GM21390 (cell line): Measurements from ENCODE around the gene CCSER1.
"Not testable (repeated sequence)": the region's sequence is repeated elsewhere in the genome, so short reads cannot be mapped to it uniquely, and the experiment has no call there.

Source experiments
- ATAC-seq: cut with Tn5 transposase; IDR thresholded peaks from one replicate; pipeline ENCODE4 v1.9.1; 2021; ENCODE audit not compliant: unreplicated experiment

Gene CCSER1

DNA sequence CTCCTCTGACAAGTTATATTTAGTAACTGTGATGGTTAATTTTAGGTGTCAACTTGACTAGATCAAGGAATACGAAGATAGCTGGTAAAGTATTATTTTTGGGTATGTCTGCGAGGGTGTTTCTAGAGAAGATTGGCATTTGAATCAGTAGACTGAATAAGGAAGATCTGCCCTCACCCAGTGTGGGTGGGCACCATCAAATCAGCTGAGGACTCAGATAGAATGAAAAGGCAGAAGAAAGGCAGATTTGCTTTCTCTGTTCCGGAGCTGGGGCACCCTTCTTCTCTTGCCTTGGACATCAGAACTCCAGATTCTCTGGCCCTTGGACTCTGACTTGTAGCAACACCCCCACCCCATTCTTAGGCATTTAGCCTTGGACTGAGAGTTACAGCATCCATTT lies 981.6 kb downstream of the CCSER1 start:
- no peak for ATAC-seq

DNA sequence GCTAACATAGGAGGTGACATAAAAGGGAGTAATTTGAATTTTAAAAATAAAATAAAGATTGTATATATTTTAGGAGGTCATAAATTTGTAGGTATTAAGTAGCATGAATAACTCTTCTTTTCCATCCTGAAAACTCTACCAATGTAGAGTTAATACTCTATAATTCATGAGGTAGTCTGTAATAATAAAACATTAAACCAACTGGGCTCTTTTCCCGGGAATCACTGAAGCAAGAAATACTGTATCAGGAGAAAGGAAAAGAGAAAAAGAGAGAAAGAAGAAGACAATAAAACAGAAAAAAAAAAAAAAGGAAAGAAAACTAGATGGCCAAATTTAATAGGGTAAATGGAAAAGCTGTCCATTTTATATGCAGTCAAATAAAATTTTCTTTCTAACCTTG lies 984.4 kb downstream of the CCSER1 start:
- ATAC-seq, result no peak

DNA sequence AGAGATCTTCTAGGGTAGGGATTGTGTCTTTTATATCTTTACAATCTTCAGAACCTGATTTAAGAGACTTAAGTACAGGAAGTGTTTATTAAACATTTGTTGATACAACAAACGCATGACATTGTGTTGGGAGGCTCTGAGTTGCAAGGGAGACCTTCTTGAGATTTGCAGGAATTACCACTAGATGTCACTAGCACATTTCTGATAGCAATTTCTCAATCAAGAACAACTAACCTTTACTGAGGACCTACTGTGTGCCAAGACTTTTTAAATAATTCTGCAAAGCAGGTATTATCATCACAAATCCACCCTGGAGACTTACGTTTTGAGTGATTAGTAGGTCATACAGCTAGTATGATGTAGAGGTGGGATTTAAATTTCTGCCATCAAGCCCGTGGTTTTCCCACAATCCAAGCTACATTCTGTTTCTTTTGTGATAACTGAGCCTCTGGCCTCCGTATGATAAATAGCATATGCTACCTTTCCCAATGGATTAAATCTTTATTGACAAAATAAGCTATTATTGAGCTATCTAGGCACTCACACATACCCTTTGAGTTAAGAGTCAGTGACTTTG lies 986.0 kb downstream of the CCSER1 start:
- ATAC-seq, result peak; percentile 49

DNA sequence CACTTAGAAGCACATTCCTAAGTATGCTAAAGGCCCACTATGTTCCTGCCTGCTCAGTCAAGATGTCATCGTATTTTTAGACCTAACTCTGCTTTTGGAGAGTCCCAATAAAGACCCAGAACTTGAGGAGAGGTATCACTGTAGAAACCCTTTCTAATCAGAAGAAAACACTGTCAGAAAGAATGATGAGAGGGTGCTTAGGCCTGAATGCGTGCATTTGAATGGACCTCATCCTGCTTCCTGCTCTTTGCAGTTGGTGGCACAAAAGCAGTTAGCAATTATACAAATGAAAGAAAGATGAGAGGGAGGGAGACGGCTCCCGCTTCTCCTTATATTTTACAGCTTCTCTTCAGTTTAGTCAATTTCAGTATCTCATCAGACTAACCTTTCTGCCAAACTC lies 987.2 kb downstream of the CCSER1 start:
- ATAC-seq, result no peak

DNA sequence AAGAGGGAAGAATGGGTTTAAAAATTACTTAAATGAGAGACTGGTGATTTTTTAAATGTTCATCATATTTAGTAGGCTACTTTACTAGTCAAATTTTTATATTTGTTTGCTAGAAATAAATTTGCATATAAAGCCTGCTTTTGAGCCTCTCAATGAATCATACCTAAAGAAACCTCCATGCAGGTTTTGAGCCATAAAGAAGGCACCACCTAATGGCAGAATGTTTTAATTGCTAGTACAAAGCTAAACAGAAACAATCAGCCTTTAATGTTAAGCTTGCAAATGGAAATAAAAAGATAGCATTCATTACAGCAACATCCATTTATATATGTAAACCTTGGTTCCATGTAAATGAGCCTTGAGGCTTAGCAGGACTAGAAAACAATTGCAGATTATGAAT lies 989.7 kb downstream of the CCSER1 start:
- ATAC-seq, result no peak

DNA sequence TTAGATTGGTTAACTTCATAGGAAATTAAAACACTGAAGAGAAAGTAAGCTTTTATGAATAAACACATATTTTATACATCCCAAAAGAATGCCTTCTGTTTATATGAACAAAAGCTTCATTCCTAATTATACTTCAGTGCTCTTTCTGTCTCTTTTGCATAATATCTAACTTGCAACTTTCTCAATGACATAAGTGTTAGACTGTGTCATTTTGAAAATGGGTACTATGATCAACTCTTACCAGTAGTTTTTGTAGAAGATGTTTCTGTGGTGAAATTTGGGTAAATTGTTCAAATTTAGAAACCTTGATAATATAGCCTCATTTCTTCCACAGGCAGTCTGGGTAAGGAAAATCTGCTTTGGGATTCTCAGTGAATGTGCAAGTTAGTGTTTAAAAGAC lies 991.4 kb downstream of the CCSER1 start:
- ATAC-seq, result peak; percentile 75

DNA sequence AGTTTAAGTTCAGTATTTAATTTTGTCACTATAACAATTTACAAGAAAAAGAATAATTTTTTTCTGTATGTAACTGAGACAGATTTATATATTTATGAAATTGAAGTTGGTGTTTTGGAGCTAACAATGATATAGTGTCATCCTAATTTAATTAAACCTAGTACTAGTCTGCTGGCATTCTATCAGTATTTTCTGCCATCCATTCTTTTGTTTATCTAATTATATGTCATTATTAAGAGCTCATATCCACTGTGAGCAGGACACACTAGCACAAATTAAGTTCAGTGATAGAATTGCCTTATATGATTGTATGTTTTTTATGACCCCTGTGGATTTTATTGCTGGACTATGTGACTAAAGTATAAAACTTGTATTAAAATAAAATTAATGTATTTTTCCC lies 996.5 kb downstream of the CCSER1 start:
- ATAC-seq, result no peak

DNA sequence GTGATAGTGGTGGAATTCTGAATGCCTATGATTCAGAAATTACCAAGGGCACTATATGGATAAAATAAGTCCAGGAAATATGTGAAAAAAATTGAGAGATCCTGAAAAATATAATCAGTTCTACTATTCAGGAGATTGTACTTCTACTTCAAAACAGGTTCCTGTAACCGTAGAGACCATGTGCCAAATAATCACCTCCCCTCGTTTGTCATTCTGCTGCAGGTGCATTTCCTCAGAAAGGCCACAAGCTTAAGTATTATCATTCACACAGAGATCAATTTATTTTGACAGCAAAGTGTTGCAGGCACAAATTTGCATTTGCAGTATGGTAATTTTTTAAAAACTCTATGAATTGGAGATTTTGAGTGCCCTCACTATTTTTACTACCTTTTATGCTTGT lies 1000.0 kb downstream of the CCSER1 start:
- no peak for ATAC-seq

DNA sequence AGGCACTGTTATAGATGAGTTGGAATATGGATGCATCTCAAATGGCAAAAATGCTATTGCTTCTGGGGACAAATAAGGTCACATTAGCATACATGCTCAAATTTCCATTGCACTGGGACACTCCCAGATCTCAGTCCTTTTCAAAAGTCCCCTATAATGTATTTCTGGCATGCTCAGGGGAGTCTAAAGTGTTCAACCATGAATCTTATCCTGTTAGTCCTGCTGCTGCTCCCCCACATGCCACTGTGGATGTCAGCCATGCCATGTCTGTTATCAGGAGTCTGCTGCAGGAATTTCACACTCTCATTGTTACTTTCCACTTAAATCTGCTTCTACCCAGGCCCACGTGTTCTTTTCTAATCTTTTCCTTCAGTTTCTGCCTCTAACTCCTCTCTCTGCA lies 1000.6 kb downstream of the CCSER1 start:
- ATAC-seq, result no peak

DNA sequence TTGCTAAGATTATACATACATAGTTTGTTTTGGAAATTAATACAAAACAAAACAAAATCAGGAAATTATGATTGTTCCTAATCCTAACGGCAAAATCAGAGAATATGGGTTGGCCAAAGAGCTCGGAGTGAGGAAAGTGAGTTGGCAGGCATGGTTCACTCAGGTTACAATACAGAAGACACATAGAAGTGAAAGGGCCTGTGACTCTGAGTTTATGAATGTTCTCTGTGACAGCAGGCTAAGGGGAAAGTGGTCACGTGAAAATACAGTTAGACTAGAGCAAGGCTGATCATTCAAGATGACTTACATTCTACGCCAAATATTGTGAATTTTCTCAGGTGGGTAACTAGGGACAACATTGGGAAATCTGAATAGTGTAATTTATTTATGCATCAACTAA lies 1001.3 kb downstream of the CCSER1 start:
- ATAC-seq, result no peak

DNA sequence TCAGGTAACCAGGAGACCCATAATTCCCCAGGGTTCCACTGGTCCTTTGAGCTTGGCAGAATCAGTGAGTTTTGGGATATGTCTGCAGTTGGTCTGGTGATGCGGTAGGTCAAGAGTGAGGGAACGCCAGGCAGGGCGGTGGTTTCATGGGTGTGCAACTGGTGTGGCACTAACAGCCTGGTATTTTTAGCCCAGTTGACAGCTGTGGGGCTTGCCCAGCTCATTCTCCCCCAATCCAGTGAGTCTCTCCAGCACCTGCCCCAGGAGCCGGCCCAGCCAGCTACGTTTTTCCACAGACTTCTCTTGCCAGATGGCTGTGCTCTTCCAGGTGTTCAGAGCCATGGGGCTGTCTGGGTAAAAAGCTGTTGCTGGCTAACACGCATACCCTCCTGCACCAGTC lies 1019.9 kb downstream of the CCSER1 start:
- no peak for ATAC-seq

DNA sequence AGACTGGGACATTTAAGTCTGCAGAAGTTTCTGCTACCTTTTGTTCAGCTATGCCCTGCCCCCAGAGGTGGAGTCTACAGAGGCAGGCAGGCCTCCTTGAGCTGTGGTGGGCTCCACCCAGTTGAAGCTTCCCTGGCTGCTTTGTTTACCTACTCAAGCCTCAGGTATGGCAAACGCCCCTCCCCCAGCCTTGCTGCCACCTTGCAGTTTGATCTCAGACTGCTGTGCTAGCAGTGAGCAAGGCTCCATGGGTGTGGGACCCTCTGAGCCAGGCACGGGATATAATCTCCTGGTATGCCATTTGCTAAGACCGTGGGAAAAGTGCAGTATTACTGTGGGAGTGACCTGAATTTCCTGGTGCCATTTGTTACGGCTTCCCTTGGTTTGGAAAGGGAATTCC lies 1026.8 kb downstream of the CCSER1 start:
- not testable (repeated sequence) for ATAC-seq

DNA sequence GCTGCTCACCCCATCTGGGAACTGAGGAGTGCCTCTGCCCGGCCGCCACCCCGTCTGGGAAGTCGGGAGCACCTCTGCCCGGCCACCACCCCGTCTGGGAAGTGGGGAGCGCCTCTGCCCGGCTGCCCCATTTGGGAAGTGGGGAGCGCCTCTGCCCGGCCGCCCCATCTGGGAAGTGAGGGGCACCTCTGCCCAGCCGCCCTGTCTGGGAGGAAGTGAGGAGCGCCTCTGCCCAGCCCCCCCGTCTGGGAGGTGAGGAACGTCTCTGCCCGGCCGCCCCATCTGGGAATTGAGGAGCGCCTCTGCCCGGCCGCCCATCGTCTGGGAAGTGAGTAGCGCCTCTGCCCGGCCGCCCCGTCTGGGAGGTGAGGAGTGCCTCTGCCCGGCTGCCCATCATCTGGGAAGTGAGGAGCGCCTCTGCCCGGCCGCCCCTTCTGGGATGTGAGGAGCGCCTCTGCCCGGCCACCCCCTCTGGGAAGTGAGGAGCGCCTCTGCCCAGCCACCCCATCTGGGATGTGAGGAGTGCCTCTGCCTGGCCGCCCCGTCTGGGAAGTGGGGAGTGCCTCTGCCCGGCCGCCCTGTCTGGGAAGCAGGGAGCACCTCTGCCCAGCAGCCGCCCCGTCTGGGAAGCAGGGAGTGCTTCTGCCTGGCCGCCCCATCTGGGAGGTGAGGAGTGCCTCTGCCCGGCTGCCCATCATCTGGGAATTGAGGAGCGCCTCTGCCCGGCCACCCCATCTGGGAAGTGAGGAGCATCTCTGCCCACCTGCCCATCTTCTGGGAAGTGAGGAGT lies 1040.9 kb downstream of the CCSER1 start:
- not testable (repeated sequence) for ATAC-seq

DNA sequence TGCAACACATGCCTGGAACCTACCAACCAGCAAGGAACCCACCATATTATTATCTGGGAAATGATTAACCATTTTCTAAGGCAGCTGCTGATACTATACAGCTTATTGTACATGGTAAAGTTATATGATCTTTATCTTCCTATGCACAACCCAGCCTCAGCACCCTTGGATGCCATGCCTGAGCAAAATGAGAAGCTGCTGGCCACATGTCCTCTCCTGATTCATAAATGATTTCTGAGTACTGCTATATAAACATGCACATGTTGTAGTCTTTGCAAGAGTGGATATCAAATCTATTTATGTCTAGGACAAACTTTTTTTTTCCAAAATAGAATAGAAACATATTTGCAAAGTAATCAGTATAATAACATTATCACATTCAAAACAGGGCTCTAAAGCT lies 1043.6 kb downstream of the CCSER1 start:
- no peak for ATAC-seq

DNA sequence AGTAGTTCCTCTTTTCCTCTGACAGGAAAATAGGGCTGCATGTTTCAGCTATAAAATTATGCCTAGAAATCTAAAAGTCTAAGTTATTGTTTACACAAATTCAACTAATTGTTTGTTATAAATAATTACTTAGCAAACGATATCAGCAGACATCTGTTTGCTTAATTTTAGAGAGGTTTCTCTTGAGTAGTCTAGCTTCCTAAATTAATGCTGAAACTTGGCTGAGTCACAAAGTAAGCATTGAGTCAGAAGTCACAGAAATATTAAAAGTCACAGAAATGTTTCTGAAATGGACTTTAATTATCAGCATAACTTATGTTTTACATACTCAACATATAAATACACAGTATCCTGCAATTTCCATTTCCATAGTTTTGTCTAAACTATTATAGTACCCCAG lies 1044.0 kb downstream of the CCSER1 start:
- no peak for ATAC-seq

DNA sequence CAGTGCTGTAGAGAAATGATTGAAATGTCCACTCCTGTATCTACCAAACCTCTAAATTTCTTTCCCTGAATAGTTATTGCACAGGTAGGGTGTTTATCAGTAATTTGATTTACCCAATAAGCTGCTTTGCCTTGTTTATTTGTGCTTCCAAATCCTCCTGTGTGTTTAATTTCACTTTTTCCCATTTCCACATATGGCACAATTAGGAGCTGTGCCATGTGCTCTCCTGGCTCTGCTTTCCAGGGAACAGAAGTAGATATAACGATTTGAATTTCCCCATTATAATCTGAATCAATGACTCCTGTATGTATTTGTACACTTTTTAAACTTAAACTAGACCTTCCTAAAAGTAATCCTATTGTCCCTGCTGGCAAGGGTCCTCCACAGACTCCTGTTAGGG lies 1057.9 kb downstream of the CCSER1 start:
- not testable (repeated sequence) for ATAC-seq

DNA sequence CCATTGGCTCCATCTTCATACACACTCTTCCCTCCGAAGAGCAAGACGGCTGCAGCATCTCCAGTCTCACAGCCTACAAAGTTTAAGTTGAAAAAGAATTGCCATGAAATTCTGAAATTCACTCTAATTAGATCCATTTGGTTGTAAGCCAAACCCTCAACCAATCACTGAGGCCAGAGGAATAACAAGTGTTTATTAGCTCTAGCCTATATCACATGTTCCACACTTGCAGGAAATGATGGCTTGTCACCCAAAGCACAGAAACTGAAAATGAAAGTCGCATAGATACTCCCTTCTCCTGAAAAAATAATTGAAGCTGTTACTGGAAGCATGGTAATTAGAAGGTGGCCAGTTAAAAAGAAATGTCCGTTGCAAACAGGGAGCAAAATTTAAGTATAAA lies 1071.8 kb downstream of the CCSER1 start:
- ATAC-seq, result no peak

DNA sequence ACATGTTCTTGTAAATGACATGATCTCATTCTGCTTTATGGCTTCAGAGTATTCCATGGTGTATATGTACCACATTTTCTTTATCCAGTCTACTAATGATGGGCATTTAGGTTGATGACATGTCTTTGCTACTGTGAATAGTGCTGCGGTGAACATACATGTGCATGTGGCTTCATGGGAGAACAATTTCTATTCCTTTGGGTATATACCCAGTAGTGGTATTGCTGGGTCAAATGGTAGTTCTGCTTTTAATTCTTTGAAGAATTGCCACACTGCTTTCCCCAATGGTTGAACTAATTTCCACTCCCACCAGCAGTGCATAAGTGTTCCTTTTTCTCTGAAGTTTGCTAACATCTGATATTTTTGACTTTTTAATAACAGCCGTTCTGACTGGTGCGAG lies 1080.3 kb downstream of the CCSER1 start:
- no peak for ATAC-seq

DNA sequence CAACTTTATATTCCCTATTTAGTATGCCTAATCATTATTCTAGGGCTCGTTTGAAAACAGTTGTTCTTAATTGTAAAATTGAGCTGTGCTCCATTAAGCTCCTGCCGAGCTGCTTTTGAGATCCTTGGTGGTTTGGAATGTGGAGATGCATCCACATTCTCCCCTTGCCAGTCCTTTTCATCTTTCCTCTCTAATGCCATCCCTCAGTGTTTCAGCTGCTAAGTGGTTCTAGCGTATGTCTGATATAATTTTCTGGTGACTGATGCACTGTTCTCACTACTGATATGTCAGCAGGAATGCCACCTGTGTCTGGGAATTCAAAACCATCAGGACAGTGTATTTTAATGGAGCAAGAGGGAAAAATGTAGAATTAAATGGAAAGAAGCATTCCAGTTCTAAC lies 1085.0 kb downstream of the CCSER1 start:
- ATAC-seq, result no peak

DNA sequence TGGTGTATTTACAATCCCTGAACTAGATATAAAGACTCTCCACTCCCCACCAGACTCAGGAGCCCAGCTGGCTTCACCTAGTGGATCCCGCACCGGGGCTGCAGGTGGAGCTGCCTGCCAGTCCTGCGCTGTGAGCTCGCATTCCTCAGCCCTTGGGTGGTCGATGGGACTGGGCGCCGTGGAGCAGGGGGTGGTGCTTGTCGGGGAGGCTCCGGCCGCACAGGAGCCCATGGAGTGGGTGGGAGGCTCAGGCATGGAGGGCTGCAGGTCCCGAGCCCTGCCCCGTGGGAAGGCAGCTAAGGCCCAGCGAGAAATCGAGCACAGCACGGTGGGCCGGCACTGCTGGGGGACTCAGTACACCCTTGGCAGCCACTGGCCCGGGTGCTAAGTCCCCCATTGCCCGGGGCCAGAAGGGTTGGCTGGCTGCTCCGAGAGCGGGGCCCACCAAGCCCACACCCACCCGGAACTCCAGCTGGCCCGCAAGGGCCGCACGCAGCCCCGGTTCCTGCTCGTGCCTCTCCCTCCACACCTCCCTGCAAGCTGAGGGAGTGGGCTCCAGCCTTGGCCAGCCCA lies 1090.7 kb downstream of the CCSER1 start:
- ATAC-seq, result not testable (repeated sequence)

DNA sequence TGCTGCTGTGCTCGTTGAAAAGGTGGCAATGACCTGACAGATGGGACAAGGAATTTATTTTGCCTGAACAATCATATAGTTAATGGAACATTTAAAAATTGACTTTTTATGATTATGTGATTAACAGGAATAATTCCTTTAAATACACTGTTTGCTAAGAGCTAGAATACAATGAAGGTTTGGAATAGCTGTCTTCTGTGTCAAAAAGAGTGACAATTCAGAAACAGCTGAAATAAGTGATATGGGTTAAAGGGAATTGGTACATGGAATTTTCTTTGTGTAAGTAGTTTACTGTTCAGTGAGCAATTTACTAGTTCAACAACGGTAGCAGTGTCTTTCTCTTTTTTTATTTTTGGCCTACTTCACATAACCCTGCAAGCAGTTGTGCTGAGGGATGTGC lies 1093.1 kb downstream of the CCSER1 start:
- no peak for ATAC-seq

DNA sequence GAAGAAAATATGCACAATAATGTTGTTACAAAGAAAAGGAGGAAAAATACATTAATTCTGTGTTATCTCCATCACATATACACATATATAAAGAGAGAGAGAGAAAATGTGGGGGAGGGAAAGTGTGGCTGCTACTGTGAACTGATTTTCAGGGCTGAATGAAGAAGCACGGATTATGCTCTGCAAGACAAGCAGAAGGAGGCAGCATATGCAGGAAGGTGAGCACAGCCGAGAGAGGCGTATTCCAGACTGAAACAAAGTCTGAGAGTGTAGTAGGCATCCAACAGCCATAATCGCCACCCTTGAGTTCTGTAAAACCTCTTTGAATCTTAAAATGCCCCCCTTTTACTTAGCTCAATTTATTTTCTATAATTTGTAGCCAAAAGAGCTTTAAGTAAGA lies 1094.8 kb downstream of the CCSER1 start:
- no peak for ATAC-seq

DNA sequence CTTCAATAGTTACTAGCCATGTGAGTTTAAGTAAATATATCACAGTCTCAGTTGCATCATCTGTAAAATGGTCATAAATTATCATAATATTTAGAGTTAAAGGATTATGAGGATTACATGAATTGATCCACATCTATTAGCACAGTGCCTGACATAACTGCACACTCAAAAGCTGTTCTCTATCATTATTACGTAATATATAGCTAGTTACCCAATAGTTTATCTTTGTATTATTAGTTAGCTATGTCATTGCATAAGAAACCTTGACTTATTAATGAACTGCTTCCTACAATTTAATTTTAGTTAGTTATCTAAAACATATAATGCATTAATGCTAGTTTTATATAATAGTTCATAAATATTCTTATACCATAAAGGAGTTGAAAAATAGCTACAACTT lies 1099.7 kb downstream of the CCSER1 start:
- ATAC-seq, result no peak
